GM12872 (cell line): ENCODE measurements around the gene FLT4.

ENCODE experiments used
- CTCF ChIP-seq: IDR thresholded peaks from 3 replicates; pipeline ENCODE4 v1.5.1; 2011; ENCODE audit warnings: low read depth, mild to moderate bottlenecking, low read length, moderate library complexity; ENCODE audit not compliant: insufficient read depth

The FLT4 gene

GRCh38 chr5:180689071-180689694 lies 39.8 kb upstream of the FLT4 start:
- no peak for TF ChIP-seq CTCF

GRCh38 chr5:180688330-180689070 lies 39.1 kb upstream of the FLT4 start:
- TF ChIP-seq CTCF, result no peak

GRCh38 chr5:180684623-180685161 lies 35.3 kb upstream of the FLT4 start:
- TF ChIP-seq CTCF, result no peak

GRCh38 chr5:180683220-180683922 lies 34.0 kb upstream of the FLT4 start:
- TF ChIP-seq CTCF, result no peak

GRCh38 chr5:180682560-180682959 lies 33.2 kb upstream of the FLT4 start:
- TF ChIP-seq CTCF, result no peak

GRCh38 chr5:180675036-180675635 lies 25.7 kb upstream of the FLT4 start:
- TF ChIP-seq CTCF, result no peak
